Activated CD4-positive, alpha-beta T cell treated with anti-CD3 and anti-CD28 coated beads for 36 hours (primary cell): Measurements from ENCODE around the gene COL23A1. TPM values are rescaled to one million over a fixed set of nuclear protein-coding genes. Genes with fewer than 3 reads are reported as not detected.

Experiments used
- ATAC-seq: fragments of 200-7000 bp; cut with Tn5 transposase; one replicate; pipeline ENCODE4 v1.10.0; 2021; ENCODE audit warnings: mild to moderate bottlenecking, moderate library complexity
- CTCF ChIA-PET: fragments of 350-600 bp; sonication (Branson Sonifier 250); formaldehyde crosslinking; loops from one replicate; lab custom pipeline; 2021; ENCODE audit warnings: antibody characterized with exemption; lab: Charles Lee
- POLR2A ChIA-PET: fragments of 350-600 bp; sonication (Branson Sonifier 250); formaldehyde crosslinking; loops from one replicate; lab custom pipeline; 2021; ENCODE audit warnings: antibody characterized with exemption, inconsistent platforms; lab: Charles Lee
- DNase-seq: peaks from one replicate; pipeline ENCODE4 v3.0.0-alpha.2; 2020
- H3K27ac Mint-ChIP-seq: one replicate; pipeline ENCODE4 v1.8.0; 2021; ENCODE audit warnings: mixed read lengths
- H3K27me3 Mint-ChIP-seq: one replicate; pipeline ENCODE4 v1.8.0; 2021; ENCODE audit warnings: mixed read lengths
- H3K36me3 Mint-ChIP-seq: one replicate; pipeline ENCODE4 v1.8.0; 2021; ENCODE audit warnings: low read depth, mixed read lengths
- H3K4me1 Mint-ChIP-seq: one replicate; pipeline ENCODE4 v1.8.0; 2021; ENCODE audit warnings: mixed read lengths
- H3K4me3 Mint-ChIP-seq: one replicate; pipeline ENCODE4 v1.8.0; 2021; ENCODE audit warnings: mild to moderate bottlenecking, moderate library complexity, mixed read lengths
- H3K9me3 Mint-ChIP-seq: one replicate; pipeline ENCODE4 v1.8.0; 2021; ENCODE audit warnings: low read depth, mixed read lengths
- intact Hi-C, 2 experiments: fragments of 100-400 bp; cut with DNase I in 1 of 2; cut with micrococcal nuclease in 1 of 2; formaldehyde crosslinking; loops; one replicate each; pipeline versions ENCODE4 v1.14.2 to v1.15.1; 2022 to 2024; cut with DNase I, micrococcal nuclease
- total RNA-seq, 2 experiments: library from RNA; stranded (reverse); gene quantifications; one replicate each; pipeline ENCODE4 v1.2.3, GENCODE V29; 2021

The COL23A1 gene
- total RNA-seq, 2 experiments from 2014 or later, result not detected

GRCh38 chr5:178340187-178340586, 250.0 kb downstream of the COL23A1 start:
- no peaks in the 10 kb centered on the region for H3K4me1 Mint-ChIP-seq
- ATAC-seq (no peak), DNase-seq (no peak)
- H3K4me3 Mint-ChIP-seq, result no peak overlapping the region
- intact Hi-C loops, result no loop called here
- ChIA-PET POLR2A (no interaction called here), CTCF (no interaction called here)
- no peak overlapping the region for H3K27ac Mint-ChIP-seq
- H3K36me3 Mint-ChIP-seq, result no peaks in the 10 kb centered on the region
- no peaks in the 10 kb centered on the region for H3K9me3 Mint-ChIP-seq
- H3K27me3 Mint-ChIP-seq, result no peaks in the 10 kb centered on the region

DNA sequence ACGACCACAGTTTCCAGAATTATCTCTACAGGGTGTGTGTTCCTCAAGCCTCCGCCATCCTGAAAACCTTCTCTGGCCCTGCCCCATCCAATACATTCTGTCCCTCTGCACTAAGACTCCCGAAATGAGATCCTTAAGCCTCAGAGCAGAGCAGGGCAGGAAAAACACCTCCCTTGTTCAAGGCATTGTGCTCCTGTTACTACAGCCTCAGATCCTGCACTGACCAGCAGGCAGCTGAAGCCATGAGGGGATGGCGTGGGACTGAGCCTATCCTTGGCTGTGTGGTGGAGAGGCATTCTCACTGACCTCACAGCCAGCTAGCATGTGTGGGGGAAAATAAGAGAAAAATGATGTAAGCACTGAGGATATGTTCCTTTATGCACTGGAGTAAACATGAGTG, 250.9 kb downstream of the COL23A1 start:
- CTCF ChIA-PET, result no interaction called here
- H3K27me3 Mint-ChIP-seq, result no peaks in the 10 kb centered on the region
- intact Hi-C loops, result no loop called here
- H3K4me1 Mint-ChIP-seq, result no peaks in the 10 kb centered on the region
- no peak overlapping the region for H3K4me3 Mint-ChIP-seq
- POLR2A ChIA-PET, result no interaction called here
- H3K9me3 Mint-ChIP-seq, result no peaks in the 10 kb centered on the region
- ATAC-seq, result no peak
- no peak overlapping the region for H3K27ac Mint-ChIP-seq
- no peak for DNase-seq
- no peaks in the 10 kb centered on the region for H3K36me3 Mint-ChIP-seq

DNA sequence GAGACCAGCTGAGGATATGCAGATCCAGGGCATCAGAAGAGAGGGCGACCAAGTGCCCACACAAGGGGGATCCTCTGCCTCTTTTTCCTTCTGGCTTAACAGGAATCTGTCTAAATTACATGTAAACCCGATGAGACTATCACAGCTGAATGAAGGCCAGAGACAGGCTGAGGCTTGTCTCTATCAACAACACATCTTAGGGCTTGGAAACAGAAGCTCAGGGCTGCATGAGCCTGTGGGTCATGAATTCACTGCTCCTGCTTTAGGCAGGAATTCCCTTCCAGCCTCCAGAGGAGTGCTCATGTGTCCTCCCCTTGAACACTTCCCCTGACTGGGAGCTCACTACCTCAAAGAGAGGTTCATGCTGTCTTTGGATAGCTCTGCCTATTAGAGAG, 251.4 kb downstream of the COL23A1 start:
- H3K4me3 Mint-ChIP-seq, result no peak overlapping the region
- no peaks in the 10 kb centered on the region for H3K4me1 Mint-ChIP-seq
- intact Hi-C loops, result no loop called here
- no peak for DNase-seq
- no peaks in the 10 kb centered on the region for H3K9me3 Mint-ChIP-seq
- CTCF ChIA-PET, result no interaction called here
- H3K27ac Mint-ChIP-seq, result no peak overlapping the region
- no peaks in the 10 kb centered on the region for H3K36me3 Mint-ChIP-seq
- POLR2A ChIA-PET, result no interaction called here
- no peaks in the 10 kb centered on the region for H3K27me3 Mint-ChIP-seq
- ATAC-seq, result no peak

DNA sequence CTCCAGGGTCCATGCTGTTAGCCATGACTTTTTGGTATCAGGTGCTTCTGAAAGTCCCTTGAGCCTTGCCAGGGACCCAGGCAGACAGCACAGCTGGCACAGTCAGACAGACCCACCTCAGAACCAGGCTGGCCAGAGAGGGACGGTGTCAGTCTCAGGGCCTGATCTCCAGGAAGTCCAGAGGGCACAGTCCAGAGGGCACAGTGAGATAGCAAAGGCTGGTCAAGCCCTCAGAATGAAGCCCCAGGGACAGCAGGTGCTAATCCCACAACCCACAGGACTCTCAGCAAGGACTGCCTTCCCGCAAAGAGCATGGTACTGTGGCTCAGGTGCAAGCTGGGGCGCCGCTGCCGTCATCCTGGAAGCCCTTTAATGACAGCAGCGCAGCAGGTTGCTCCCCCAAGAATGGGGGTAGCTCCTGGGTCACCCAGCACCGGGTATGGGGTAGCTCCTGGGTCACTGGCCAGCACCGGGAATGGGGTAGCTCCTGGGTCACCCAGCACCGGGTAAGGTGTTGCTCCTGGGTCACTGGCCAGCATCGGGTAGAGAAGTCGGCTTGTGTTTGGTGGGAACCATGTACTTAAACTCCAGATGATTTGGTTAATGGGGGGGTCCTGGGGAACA, 252.0 kb downstream of the COL23A1 start:
- H3K27me3 Mint-ChIP-seq, result no peaks in the 10 kb centered on the region
- no peak overlapping the region for H3K27ac Mint-ChIP-seq
- H3K9me3 Mint-ChIP-seq, result no peaks in the 10 kb centered on the region
- DNase-seq (no peak), ATAC-seq (no peak)
- CTCF ChIA-PET, result no interaction called here
- POLR2A ChIA-PET, result no interaction called here
- H3K4me1 Mint-ChIP-seq, result no peaks in the 10 kb centered on the region
- no peak overlapping the region for H3K4me3 Mint-ChIP-seq
- intact Hi-C loops, result no loop called here
- H3K36me3 Mint-ChIP-seq, result no peaks in the 10 kb centered on the region

DNA sequence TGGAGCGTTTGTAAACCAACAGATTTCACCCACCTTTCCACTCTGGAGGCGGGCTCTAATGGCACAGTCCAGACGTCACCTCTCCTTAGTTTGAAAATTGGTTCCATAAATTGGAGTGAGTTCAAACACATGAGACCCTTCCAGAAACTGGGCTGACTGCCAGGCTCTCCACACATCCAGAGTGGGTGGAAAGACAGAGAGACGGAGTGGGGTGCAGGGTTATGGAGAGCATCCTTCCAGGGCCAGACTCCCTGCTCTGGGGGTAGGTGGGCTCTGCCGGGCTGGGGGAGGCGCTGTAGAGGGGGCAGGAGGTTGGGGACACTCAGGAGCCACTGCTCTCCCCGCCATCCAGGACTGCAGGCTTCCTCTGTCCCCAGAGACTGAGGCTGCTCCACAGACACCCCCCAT, 252.9 kb downstream of the COL23A1 start:
- ChIA-PET CTCF (no interaction called here), POLR2A (no interaction called here)
- intact Hi-C loops, result no loop called here

GRCh38 chr5:178336889-178337288, 253.3 kb downstream of the COL23A1 start:
- no peaks in the 10 kb centered on the region for H3K36me3 Mint-ChIP-seq
- no peaks in the 10 kb centered on the region for H3K4me1 Mint-ChIP-seq
- H3K27ac Mint-ChIP-seq, result no peak overlapping the region
- ATAC-seq (no peak), DNase-seq (no peak)
- POLR2A ChIA-PET, result no interaction called here
- CTCF ChIA-PET, result interaction anchor here (0.6 kb wide), 1 partner anchor 100 kb away, joined by 3 read pairs; no protein-coding TSS in a partner anchor
- intact Hi-C loops, result no loop called here
- no peaks in the 10 kb centered on the region for H3K27me3 Mint-ChIP-seq
- no peak overlapping the region for H3K4me3 Mint-ChIP-seq
- H3K9me3 Mint-ChIP-seq, result no peaks in the 10 kb centered on the region

More for the DNA sequence above, 252.9 kb downstream of the COL23A1 start:
- no peaks in the 10 kb centered on the region for H3K36me3 Mint-ChIP-seq
- H3K4me3 Mint-ChIP-seq, result no peak overlapping the region
- no peak for DNase-seq
- H3K27me3 Mint-ChIP-seq, result no peaks in the 10 kb centered on the region
- no peaks in the 10 kb centered on the region for H3K9me3 Mint-ChIP-seq
- H3K4me1 Mint-ChIP-seq, result no peaks in the 10 kb centered on the region
- no peak overlapping the region for H3K27ac Mint-ChIP-seq
- ATAC-seq, result no peak

DNA sequence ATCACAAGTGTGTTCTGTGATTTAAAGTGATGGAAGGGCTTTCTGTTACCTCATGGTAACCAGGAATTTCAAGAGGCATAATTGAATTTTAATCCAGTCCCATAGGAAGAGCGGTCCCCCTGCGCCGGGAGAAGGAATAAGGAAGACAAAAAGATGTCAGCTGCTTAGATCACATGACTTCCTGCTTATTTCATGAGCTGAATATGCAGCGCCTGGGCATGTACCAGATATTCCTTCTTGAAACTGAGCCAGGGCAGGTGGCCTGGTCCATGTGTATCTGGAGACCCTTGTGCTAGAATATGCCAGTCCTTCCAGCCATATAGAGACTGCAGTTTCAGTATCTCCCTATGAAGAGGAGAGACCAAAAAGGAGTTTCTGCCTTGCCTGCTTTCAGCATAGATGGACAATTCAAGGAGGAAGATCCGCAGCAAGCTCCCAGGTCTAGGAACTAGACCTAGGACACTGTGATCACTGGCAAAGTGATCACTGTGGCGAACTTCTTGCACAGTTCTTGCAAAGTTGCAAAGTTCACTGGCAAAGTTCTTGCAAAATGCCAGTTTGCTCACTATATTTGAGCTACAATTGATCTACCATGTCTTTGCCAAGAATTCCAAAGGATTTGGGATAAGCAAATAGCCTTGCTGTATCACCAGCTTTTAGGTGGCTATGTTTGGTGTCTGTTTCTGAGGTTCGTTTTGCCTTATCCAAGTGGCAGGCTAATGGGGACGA, 254.7 kb downstream of the COL23A1 start:
- Mint-ChIP-seq H3K27me3 (no peaks in the 10 kb centered on the region), H3K9me3 (no peaks in the 10 kb centered on the region), H3K4me3 (no peak overlapping the region), H3K4me1 (peaks cover 5% of the 10 kb centered on the region), H3K36me3 (no peaks in the 10 kb centered on the region), H3K27ac (no peak overlapping the region)
- CTCF ChIA-PET, result no interaction called here
- DNase-seq (no peak), ATAC-seq (no peak)
- intact Hi-C loops, result no loop called here
- POLR2A ChIA-PET, result no interaction called here

- H3K4me1 Mint-ChIP-seq, result peaks cover 5% of the 10 kb centered on the region
- ATAC-seq, result no peak
- H3K27me3 Mint-ChIP-seq, result no peaks in the 10 kb centered on the region
- ChIA-PET POLR2A (no interaction called here), CTCF (no interaction called here)
- intact Hi-C loops, result no loop called here
- no peak overlapping the region for H3K27ac Mint-ChIP-seq
- no peak overlapping the region for H3K4me3 Mint-ChIP-seq
- no peaks in the 10 kb centered on the region for H3K36me3 Mint-ChIP-seq
- no peaks in the 10 kb centered on the region for H3K9me3 Mint-ChIP-seq
- DNase-seq, result no peak
Measured at GRCh38 chr5:178334861-178335260, 255.3 kb downstream of the COL23A1 start.

- ChIA-PET CTCF (no interaction called here), POLR2A (no interaction called here)
- Mint-ChIP-seq H3K27ac (no peak overlapping the region), H3K36me3 (no peaks in the 10 kb centered on the region), H3K4me3 (no peak overlapping the region), H3K9me3 (no peaks in the 10 kb centered on the region), H3K4me1 (peaks cover 5% of the 10 kb centered on the region), H3K27me3 (no peaks in the 10 kb centered on the region)
- intact Hi-C loops, result no loop called here
- DNase-seq (no peak), ATAC-seq (no peak)
Measured at GRCh38 chr5:178333821-178334481, 256.2 kb downstream of the COL23A1 start.

DNA sequence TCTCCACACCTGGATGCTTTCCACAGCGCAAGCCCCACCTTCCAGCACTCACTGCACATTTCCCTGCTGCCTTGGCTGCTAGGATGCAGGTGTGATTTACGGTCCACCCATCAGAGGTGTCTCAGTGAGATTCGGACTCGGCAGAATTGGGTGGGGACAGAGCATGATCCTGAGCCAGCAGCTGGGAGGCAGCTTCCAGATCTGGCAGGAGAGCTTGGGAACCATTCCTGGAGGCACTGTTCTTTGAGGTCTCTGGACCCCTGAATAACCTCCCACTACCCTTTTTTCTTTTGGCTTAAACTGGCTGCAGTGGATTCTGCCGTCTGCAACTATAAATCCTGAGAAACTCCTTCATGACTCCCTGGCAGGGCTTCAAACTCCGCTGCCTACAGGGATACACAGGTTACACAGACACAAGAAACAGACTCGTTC, 258.0 kb downstream of the COL23A1 start:
- no peak for ATAC-seq
- H3K4me3 Mint-ChIP-seq, result no peak overlapping the region
- H3K36me3 Mint-ChIP-seq, result no peaks in the 10 kb centered on the region
- ChIA-PET POLR2A (no interaction called here), CTCF (interaction anchor here (0.8 kb wide), 1 partner anchor 14 kb away, joined by 5 read pairs; no protein-coding TSS in a partner anchor)
- H3K27ac Mint-ChIP-seq, result no peak overlapping the region
- intact Hi-C loops, result no loop called here
- H3K9me3 Mint-ChIP-seq, result no peaks in the 10 kb centered on the region
- no peak for DNase-seq
- H3K27me3 Mint-ChIP-seq, result no peaks in the 10 kb centered on the region
- H3K4me1 Mint-ChIP-seq, result peaks cover 5% of the 10 kb centered on the region

GRCh38 chr5:178331491-178331996, 258.6 kb downstream of the COL23A1 start:
- Mint-ChIP-seq H3K4me1 (peaks cover 5% of the 10 kb centered on the region), H3K27ac (peak overlapping the region; percentile 47), H3K36me3 (no peaks in the 10 kb centered on the region), H3K9me3 (no peaks in the 10 kb centered on the region), H3K4me3 (no peak overlapping the region), H3K27me3 (no peaks in the 10 kb centered on the region)
- ATAC-seq (no peak), DNase-seq (no peak)
- intact Hi-C loops, result no loop called here
- CTCF ChIA-PET, result interaction anchor here (0.8 kb wide), 1 partner anchor 15 kb away, joined by 5 read pairs; no protein-coding TSS in a partner anchor
- POLR2A ChIA-PET, result no interaction called here
